NCI-H774 (cell line): ENCODE data around the gene SYCP2L.
"Not testable (repeated sequence)": the region's sequence is repeated elsewhere in the genome, so short reads cannot be mapped to it uniquely, and the experiment has no call there.

Source experiments
- DNase-seq: peaks from one replicate; lab custom pipeline; 2025; lab: John Stamatoyannopoulos, UW

The SYCP2L gene

DNA sequence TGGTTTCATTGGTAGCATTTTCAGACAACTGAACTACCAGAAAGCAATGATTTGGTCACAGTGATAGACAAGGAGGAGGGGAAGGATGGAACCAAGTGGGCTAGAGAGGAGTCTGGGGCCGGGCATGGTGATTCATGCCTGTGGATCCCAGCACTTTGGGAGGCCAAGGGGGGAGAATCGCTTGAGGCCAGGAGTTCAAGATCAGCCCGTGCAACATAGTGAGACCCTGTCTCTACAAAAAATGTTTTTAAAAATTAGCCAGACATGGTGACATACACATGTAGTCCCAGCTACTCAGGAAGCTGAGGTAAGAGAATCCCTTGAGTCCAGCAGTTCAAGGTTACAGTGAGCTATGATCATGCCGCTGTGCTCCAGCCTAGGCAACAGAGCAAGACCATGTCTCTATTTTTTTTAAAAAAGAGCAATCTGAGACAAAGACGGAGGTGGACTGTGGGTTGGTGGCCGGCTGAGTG is 70.6 kb downstream of the SYCP2L start:
- no peak for DNase-seq

GRCh38 chr6:10960171-10960570 is 73.3 kb downstream of the SYCP2L start:
- DNase-seq, result no peak

GRCh38 chr6:10961837-10962236 is 75.0 kb downstream of the SYCP2L start:
- no peak for DNase-seq

- DNase-seq, result no peak
Observed at GRCh38 chr6:10962673-10963072, 75.8 kb downstream of the SYCP2L start.

GRCh38 chr6:10963113-10963512 is 76.3 kb downstream of the SYCP2L start:
- DNase-seq, result no peak

DNA sequence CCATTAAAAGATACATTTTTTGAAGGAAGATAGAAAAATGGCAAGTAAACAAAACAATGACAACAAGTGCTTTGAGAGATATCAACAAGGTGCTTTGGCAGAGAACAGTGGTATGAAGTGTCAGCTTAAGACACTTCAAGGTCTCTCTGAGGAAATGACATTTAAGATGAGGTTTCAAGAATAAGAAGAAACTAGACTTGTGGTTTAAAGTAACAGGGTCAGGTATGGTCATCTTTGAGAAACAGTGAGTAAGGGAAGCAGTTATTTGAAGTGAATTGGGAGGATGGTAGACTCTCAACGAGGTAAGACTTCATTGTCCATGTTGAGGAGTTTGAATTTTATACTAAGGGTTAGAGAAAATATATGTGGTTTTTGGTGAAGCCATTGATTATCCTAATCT is 77.8 kb downstream of the SYCP2L start:
- DNase-seq, result no peak

- no peak for DNase-seq
Observed at GRCh38 chr6:10968776-10969175, 81.9 kb downstream of the SYCP2L start.

- DNase-seq, result no peak
Observed at GRCh38 chr6:10970731-10971130, 83.9 kb downstream of the SYCP2L start.

GRCh38 chr6:10972196-10972595 is 85.3 kb downstream of the SYCP2L start:
- no peak for DNase-seq

- DNase-seq, result no peak
Observed at GRCh38 chr6:10976571-10976970, 89.7 kb downstream of the SYCP2L start.

- no peak for DNase-seq
Observed at GRCh38 chr6:10977231-10977968, 90.5 kb downstream of the SYCP2L start.

GRCh38 chr6:10979603-10980002 is 92.8 kb downstream of the SYCP2L start:
- DNase-seq, result no peak

DNA sequence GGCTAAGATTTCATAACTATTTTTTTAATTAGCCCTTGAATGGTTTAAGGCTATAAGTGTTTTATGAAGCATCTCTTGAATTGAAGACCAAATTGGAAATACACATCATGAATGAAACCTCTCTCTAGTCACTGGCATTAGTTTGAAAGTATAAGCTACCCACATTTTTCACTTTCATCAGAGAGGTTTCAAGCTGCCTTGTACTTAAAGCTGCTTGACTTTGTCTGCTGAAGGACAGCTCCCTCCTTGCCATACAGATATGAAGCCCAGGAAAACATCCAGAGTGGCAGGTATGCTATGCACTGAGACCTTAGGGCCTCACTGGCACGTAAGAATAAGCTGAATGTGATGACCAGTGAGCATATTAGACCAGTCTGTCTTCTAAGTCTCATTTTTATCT is 94.6 kb downstream of the SYCP2L start:
- no peak for DNase-seq

DNA sequence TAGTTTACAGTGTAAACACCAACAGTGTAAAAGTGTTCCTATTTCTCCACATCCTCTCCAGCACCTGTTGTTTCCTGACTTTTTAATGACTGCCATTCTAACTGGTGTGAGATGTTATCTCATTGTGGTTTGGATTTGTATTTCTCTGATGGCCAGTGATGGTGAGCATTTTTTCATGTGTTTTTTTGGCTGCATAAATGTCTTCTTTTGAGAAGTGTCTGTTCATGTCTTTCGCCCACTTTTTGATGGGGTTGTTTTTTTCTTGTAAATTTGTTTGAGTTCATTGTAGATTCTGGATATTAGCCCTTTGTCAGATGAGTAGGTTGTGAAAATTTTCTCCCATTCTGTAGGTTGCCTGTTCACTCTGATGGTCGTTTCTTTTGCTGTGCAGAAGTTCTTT is 98.1 kb downstream of the SYCP2L start:
- DNase-seq, result not testable (repeated sequence)

DNA sequence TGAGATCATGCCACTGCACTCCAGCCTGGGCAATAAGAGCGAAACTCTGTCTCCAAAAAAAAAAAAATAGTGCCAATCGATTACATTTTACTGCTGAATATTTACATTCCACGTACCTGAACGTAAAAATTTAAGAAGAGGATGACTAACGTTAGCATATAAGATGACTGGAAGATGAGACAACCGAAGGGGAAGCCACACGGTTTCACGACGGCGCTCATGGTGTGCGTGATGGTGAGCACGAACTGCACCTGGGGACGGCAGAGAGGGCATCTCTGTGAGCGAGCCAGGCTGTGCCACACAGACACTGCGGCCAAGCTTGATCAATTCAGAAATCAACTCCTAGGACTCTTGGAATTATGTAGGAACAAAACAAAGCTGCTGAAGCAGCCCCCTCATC is 102.7 kb downstream of the SYCP2L start:
- DNase-seq, result no peak

DNA sequence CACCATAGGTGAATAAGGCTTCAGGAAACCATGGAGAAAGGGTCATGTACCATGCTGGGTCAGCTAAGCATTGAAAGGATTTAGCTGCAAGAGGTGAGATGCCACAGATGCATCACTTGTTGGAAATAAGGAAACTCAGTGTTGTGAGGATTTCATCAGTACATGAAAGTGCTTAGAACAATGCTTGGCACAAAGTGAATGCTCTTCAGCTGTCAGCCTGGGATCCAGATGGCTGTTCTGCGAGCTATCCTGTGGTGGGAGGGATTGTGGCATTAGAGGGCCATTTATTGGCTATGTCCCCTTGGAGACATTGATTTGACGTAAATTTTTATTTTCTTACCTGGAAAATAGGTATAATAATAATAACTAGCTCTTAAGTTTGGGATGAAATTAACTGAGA is 104.3 kb downstream of the SYCP2L start:
- no peak for DNase-seq

DNA sequence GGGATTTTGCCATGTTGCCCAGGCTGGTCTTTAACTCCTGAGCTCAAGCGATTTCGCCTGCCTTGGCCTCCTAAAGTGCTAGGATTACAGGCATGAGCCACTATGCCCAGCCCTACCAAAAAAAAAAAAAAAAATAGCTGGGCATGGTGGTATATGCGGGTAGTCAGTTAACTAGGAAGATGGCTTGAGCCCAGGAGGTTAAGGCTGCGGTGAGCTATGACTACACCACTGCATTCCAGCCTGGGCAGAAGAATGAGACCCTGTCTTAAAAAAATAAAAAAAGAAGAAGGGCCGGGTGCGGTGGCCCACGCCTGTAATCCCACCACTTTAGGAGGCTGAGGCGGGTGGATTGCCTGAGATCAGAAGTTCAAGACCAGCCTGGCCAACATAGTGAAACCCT is 107.0 kb downstream of the SYCP2L start:
- no peak for DNase-seq

DNA sequence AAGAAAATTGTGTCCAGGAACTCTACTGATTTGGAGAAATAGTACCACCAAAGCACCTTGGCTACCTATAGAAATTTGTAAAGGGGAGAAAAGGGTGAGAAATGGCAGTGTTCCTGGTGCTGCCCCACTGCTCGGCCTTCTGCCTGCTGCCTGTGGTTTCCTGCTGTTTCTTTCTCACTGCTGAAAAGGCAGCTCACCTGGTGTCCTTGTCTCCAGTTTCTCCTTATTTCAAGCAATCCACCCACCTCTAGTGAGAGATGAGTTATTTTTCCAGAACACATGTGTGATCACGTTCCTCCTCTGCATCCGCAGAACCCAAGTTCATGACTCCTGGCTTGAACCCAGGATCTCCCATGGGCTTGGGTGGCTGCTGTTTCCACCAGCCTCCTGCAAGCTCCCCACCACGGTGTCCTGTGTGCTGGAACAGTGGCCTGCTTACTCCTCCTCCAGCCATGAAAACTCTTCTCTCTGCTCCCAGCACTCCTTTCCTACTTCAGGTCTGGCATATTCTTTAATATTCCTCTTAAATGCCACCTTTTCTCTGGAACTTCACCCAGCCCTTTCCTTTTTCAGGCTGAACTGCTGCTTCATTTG is 108.4 kb downstream of the SYCP2L start:
- DNase-seq, result no peak

GRCh38 chr6:10999994-11000393 is 113.1 kb downstream of the SYCP2L start:
- DNase-seq, result no peak

- DNase-seq, result no peak
Observed at GRCh38 chr6:11002176-11002575, 115.3 kb downstream of the SYCP2L start.

- not testable (repeated sequence) for DNase-seq
Observed at GRCh38 chr6:11003297-11003696, 116.4 kb downstream of the SYCP2L start.

GRCh38 chr6:11006061-11006460 is 119.2 kb downstream of the SYCP2L start:
- no peak for DNase-seq

- DNase-seq, result no peak
Observed at GRCh38 chr6:11007715-11008608, 121.1 kb downstream of the SYCP2L start.
